ENCODE data around the gene STATH. TPM values are rescaled to one million over a fixed set of nuclear protein-coding genes. Genes with fewer than 3 reads are reported as not detected.
"Not testable (repeated sequence)": the region's sequence is repeated elsewhere in the genome, so short reads cannot be mapped to it uniquely, and the experiment has no call there.

Gene STATH
- total RNA-seq, 2 donors from 2014 or later = not detected

- no peaks in the 10 kb centered on the region for H3K36me3 ChIP-seq
- H3K4me3 ChIP-seq = no peak overlapping the region
- peaks cover 0 to 5% of the 10 kb centered on the region in 2 donors for H3K9me3 ChIP-seq
- no peak overlapping the region for H3K27ac ChIP-seq
- no peak for TF ChIP-seq CTCF (IDR thresholded peaks at IDR 0.05)
- no peak for DNase-seq (ENCODE audit: low spot score)
- H3K27me3 ChIP-seq = no peaks in the 10 kb centered on the region
- H3K4me1 ChIP-seq = no peaks in the 10 kb centered on the region
These were observed 46.0 kb downstream of the STATH start for GRCh38 chr4:70041652-70042286.

GRCh38 chr4:70050138-70050537 is 54.4 kb downstream of the STATH start, which contains the start of gene HTN1:
TSS of gene HTN1 (plus strand) at chr4:70050438. CDS start at chr4:70053077, 2,639 bp downstream.
- not testable (repeated sequence) for H3K4me3 ChIP-seq; H3K27me3 ChIP-seq; DNase-seq (ENCODE audit: low spot score); H3K9me3 ChIP-seq; H3K27ac ChIP-seq; H3K4me1 ChIP-seq; H3K36me3 ChIP-seq

Other genes starting within 250 kb of the STATH start
- gene SULT1B1, start 235.3 kb upstream of the STATH start, total RNA-seq = 1 to 10 TPM in 1 of 2 donors, under 1 TPM in 1; 0.67 to 1.5 TPM
- not detected for gene SULT1E1, start 135.8 kb upstream of the STATH start, total RNA-seq
- gene CSN1S1, start 64.9 kb upstream of the STATH start, total RNA-seq = not detected
- gene CSN2, start 30.2 kb upstream of the STATH start, total RNA-seq = not detected
- not detected for gene HTN3, start 32.5 kb downstream of the STATH start, total RNA-seq
- not detected for gene HTN1, start 54.5 kb downstream of the STATH start, total RNA-seq
- not detected for gene PRR27, start 158.3 kb downstream of the STATH start, total RNA-seq
- not detected for gene ODAM, start 199.8 kb downstream of the STATH start, total RNA-seq
- gene FDCSP, start 230.2 kb downstream of the STATH start, total RNA-seq = not detected
- gene CSN3, start 246.6 kb downstream of the STATH start, total RNA-seq = not detected